Subcutaneous abdominal adipose tissue (tissue), 5 donors: ENCODE data around the gene OSTN.
A peak's percentile ranks its signal among the peaks of the same experiment; 100 is the strongest.
"Not testable (repeated sequence)": the region's sequence is repeated elsewhere in the genome, so short reads cannot be mapped to it uniquely, and the experiment has no call there.

Source experiments
- H3K27ac ChIP-seq: one replicate; pipeline ENCODE4 v1.7.0; 2013; ENCODE audit warnings: low read depth, mild to moderate bottlenecking, inconsistent platforms, low read length, moderate library complexity
- H3K27me3 ChIP-seq, 5 donors: one replicate each; pipeline ENCODE4 v1.7.0; 2013; ENCODE audit warnings: low read length in 5 of 5, inconsistent platforms in 1 of 5; ENCODE audit not compliant: control insufficient read depth in 5 of 5, insufficient read depth in 4 of 5
- H3K36me3 ChIP-seq, 5 donors: one replicate each; pipeline ENCODE4 v1.7.0; 2013; ENCODE audit warnings: low read length in 5 of 5; ENCODE audit not compliant: control insufficient read depth in 5 of 5, insufficient read depth in 5 of 5
- H3K4me1 ChIP-seq, 5 donors: one replicate each; pipeline ENCODE4 v1.7.0; 2013; ENCODE audit warnings: low read length in 5 of 5, mild to moderate bottlenecking in 3 of 5, moderate library complexity in 1 of 5; ENCODE audit not compliant: control insufficient read depth in 5 of 5, insufficient read depth in 5 of 5
- H3K4me3 ChIP-seq, 5 donors: one replicate each; pipeline ENCODE4 v1.7.0; 2013; ENCODE audit warnings: low read length in 5 of 5, low read depth in 1 of 5
- H3K9ac ChIP-seq, 5 donors: one replicate each; pipeline ENCODE4 v1.7.0; 2013; ENCODE audit warnings: low read length in 5 of 5, mild to moderate bottlenecking in 4 of 5, moderate library complexity in 3 of 5
- H3K9me3 ChIP-seq, 5 donors: one replicate each; pipeline ENCODE4 v1.7.0; 2013; ENCODE audit warnings: low read length in 5 of 5; ENCODE audit not compliant: control insufficient read depth in 5 of 5
- donor health status: healthy.
- donor health status: healthy.
- donor health status: healthy.
- donor health status: healthy.
- donor health status: healthy.

Gene OSTN

DNA sequence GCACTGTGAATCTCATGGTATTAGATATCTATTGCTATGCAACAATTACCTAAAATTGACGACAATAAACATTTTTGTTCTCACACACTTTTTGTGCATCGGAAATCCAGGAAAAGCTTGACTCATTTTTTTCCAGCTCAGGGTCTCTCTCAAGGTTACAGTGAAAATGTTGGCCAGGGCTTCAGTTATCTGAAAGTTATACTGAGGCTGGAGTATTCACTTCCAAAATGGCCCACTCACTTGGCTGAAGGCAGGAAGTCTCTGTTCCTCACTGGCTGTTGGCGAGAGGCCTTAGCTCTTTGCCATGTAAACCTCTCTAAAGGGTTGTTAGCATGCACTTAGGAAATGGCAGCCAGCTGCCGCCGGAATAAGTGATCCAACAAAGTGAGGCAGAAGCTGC lies 41.4 kb downstream of the OSTN start:
- Histone ChIP-seq H3K27ac (no peak overlapping the region), H3K27me3 (no peaks in the 10 kb centered on the region), H3K36me3 (no peaks in the 10 kb centered on the region), H3K4me3 (peak overlapping the region in 1 of 5 donors; percentile 13), H3K9ac (no peak overlapping the region), H3K4me1 (peaks cover 0 to 18% (median 9%) of the 10 kb centered on the region in 5 donors), H3K9me3 (no peaks in the 10 kb centered on the region)

DNA sequence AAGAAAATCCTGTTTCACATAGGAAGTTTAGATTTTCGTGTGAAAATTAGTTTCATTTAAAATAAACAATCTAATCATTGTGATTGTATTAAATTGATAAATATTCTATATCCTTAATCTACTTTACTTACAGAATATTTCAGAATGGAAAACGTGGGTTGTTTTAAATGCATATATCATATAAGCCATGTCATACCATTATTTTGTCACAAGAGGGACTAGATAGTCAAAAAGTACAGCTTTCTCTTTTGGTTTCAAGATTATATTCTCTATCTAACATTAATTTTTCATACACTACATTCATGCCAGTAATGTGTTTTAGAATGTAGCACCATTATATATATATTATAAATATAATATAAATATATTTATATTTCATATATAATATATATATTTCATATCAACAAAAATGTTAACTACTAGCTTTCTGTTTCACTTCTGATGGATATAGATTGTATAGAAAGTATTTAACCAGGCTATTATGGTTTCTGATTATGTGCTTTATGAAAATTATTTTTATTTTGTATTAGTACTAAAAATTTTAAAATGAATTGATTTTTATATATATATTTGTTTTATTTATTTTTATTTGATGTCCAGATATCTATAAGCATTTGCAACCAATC lies 45.3 kb downstream of the OSTN start:
- H3K4me1 ChIP-seq = peaks cover 0 to 6% (median 3%) of the 10 kb centered on the region in 5 donors
- H3K27me3 ChIP-seq = no peaks in the 10 kb centered on the region
- no peak overlapping the region for H3K9ac ChIP-seq
- H3K9me3 ChIP-seq = no peaks in the 10 kb centered on the region
- H3K27ac ChIP-seq = no peak overlapping the region
- no peak overlapping the region for H3K4me3 ChIP-seq
- H3K36me3 ChIP-seq = no peaks in the 10 kb centered on the region

DNA sequence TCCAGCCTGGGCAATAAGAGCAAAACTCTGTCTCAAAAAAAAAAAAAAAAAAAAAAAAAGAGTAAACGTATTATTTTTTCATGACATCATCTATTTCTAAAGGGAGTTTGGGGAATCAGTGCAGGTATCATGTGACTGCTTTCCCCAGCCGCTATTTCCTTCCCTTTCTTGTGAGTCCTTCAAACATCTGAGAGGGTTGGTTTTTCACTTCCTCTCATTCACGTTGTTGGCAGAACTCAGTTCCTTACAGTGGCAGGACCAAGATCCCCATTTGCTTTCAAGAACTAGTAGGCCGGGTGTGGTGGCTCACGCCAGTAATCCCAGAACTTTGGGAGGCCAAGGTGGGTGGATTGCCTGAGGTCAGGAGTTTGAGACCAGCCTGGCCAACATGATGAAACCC lies 47.0 kb downstream of the OSTN start:
- H3K36me3 ChIP-seq, H3K4me3 ChIP-seq, H3K27ac ChIP-seq, H3K9ac ChIP-seq, H3K9me3 ChIP-seq, H3K4me1 ChIP-seq, H3K27me3 ChIP-seq: not testable (repeated sequence)

DNA sequence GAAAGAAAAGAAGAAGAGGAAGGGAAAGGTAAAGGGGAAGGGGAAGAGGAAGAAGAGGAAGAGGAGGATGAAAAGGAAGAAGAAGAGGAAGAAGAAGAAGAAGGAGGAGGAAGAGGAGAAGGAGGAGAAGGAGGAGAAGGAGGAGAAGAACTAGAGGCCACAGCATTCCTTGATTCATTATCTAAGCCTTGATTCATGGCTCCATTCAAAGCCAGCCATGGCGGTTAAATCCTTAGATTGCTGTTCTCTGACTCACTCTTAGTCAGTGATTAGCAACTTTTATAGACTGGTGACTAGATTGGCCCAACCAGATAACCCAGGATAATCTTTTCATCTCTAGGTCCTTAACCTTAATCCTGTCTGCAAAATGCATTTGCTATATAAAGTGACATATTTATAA lies 47.6 kb downstream of the OSTN start:
- Histone ChIP-seq H3K9me3 (no peaks in the 10 kb centered on the region), H3K4me1 (no peaks in the 10 kb centered on the region), H3K36me3 (no peaks in the 10 kb centered on the region), H3K9ac (no peak overlapping the region), H3K27me3 (no peaks in the 10 kb centered on the region), H3K4me3 (no peak overlapping the region), H3K27ac (no peak overlapping the region)

DNA sequence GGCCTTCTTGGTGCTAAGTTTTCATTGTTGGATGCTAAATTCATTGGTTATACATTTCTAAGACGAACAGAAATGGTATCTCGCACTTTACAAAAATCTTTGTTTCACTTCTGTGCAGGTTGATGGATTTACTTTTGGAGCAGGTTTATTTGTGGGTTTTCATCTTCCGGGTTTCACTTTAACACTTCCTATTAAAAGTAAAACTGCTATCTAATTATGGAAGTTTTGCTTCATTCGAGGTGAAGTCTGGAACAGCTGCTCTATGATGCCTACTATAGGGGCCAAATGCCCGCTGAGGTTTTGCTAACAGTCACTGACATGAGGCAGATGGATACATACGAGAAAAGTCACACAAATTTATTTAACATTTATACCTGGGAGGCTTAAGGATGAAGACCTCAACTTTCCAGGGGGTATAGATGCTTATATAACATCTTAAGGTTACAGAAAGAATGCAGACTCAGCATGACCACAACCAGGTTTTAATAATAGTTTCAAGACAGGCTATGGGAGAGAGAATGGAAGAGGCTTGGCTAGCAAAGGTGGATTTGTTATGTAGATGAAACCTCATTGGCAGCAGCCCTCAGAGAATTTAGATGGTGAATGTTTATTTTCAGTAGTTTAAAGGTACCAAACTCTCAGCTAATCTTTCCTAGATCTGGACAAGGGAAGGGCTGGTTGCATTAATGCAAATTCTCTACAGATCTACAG lies 54.2 kb downstream of the OSTN start:
- Histone ChIP-seq H3K9me3 (no peaks in the 10 kb centered on the region), H3K36me3 (no peaks in the 10 kb centered on the region), H3K4me3 (no peak overlapping the region), H3K27ac (no peak overlapping the region), H3K4me1 (no peaks in the 10 kb centered on the region), H3K27me3 (no peaks in the 10 kb centered on the region), H3K9ac (no peak overlapping the region)

DNA sequence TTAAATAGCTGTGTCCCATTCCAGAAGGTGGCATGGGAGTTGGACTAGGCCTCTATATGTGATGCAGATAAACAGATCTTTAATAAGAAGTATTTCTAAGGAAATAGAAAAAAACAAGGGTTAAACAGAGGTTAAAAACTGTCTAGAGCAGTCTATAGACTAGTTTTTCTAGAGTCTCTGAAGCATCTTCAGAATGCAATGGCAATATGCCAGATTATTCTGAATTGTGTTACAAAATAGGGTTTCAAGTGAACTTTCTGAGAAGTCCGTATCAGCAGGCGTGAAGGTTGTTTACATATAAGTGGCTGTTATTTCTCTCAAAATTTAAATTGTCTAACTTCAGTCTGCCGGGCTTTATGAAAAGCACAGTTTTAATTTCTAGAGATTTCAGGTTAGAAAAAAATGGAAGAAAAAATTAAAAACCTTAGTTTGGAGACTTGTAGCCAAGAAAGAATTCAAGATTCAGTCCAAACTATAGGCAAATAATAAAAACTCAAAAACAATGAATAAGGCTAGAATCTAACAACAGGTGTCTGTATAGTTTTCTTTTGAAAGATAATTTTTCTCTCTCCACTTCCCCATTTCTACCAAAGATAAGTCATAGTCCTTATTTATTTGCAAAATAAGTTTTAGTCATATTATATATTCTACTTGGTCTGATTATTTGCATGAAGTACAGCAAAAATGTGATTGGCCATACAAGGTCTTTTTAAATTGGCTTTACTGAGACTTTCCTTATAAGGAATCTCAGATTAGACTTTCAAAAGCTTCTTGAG lies 55.2 kb downstream of the OSTN start:
- Histone ChIP-seq H3K9me3 (no peaks in the 10 kb centered on the region), H3K4me3 (no peak overlapping the region), H3K4me1 (peaks cover 0 to 4% (median 0%) of the 10 kb centered on the region in 5 donors), H3K27ac (no peak overlapping the region), H3K36me3 (no peaks in the 10 kb centered on the region), H3K27me3 (no peaks in the 10 kb centered on the region), H3K9ac (no peak overlapping the region)

DNA sequence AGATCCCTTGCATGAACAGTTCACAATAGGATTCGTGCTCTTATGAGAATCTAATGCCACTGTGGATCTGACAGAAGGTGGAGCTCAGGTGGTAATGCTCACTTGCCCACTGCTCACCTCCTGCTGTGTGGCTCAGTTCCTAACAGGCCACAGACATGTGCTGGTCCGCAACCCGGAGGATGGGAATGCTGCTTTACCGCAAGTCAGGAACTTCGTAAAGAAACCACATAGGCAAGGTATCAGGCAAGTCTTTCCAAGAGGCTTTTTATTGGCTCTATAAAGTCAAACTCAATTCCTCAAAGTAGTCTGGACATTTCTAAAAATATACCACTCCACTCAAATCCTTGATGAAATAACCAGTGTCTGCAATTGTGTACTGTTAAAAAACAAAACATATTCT lies 56.1 kb downstream of the OSTN start:
- Histone ChIP-seq H3K27me3 (no peaks in the 10 kb centered on the region), H3K9me3 (no peaks in the 10 kb centered on the region), H3K36me3 (no peaks in the 10 kb centered on the region), H3K9ac (no peak overlapping the region), H3K27ac (no peak overlapping the region), H3K4me3 (no peak overlapping the region), H3K4me1 (peaks cover 0 to 4% (median 0%) of the 10 kb centered on the region in 5 donors)

DNA sequence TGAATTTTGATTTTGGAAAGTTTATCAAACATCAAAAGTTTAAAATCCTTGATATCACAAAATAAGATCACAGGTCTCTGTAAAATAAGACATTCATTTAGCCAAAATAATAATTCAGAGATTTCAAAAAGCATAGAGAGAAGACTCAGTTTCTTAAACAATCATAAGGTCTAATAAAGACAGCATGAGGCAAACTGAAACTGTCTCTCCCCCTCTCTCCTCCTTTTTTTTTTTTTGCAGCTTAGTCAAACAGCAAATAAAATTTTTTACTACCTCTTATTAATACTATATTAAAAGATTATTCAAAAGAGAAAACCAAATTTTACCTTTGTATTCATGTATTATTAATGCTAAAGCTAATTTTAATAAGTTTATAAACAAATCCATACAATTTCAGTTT lies 57.4 kb downstream of the OSTN start:
- Histone ChIP-seq H3K9ac (no peak overlapping the region), H3K9me3 (no peaks in the 10 kb centered on the region), H3K36me3 (no peaks in the 10 kb centered on the region), H3K27me3 (no peaks in the 10 kb centered on the region), H3K4me3 (no peak overlapping the region), H3K4me1 (peaks cover 0 to 4% (median 0%) of the 10 kb centered on the region in 5 donors), H3K27ac (no peak overlapping the region)

DNA sequence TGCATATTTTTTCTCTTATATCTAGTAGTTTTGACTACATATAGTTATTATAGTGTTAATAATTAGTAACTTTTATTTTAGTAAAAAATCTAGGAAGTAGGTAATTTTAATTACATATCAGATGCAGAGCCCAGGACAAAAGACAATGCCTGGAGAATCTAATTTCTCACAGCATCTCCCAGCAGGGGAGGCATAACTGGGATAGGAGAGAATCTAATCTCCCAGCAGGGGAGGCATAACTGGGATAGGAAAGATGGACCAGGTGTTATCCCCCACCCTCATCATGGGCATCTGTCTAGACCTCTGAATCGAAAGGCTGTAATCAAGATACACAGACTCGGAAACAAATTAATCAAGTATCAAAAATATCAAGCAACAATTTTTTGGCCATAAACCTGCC lies 58.2 kb downstream of the OSTN start:
- Histone ChIP-seq H3K9me3 (no peaks in the 10 kb centered on the region), H3K27me3 (no peaks in the 10 kb centered on the region), H3K4me1 (peaks cover 0 to 4% (median 0%) of the 10 kb centered on the region in 5 donors), H3K27ac (no peak overlapping the region), H3K9ac (no peak overlapping the region), H3K36me3 (no peaks in the 10 kb centered on the region), H3K4me3 (no peak overlapping the region)

DNA sequence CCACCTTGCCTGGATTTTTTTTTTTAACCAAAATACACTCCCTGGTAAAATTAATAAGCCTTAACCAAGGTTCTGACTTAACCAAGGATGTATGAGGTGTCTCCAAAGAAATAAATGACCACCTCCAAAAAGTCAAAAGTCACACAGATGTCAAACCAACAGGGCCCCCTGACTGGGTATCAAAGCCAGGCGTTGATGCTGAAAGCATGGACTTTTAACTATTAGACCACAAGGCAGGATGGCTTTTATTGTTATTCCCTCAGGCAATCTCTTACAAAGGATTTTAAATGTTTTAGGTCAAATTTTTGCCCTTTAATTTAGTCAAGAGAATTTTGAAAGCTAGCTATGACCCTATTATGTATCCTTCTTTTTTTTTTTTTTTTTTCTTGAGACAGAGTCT lies 60.4 kb downstream of the OSTN start:
- peaks cover 0 to 5% (median 0%) of the 10 kb centered on the region in 5 donors for H3K4me1 ChIP-seq
- no peaks in the 10 kb centered on the region for H3K36me3 ChIP-seq
- H3K27me3 ChIP-seq = no peaks in the 10 kb centered on the region
- peak overlapping the region in 1 of 5 donors; percentile 57 for H3K4me3 ChIP-seq
- H3K9me3 ChIP-seq = no peaks in the 10 kb centered on the region
- H3K27ac ChIP-seq = no peak overlapping the region
- H3K9ac ChIP-seq = no peak overlapping the region
